GM18505 (cell line): ENCODE results near the gene FAM234A.
A peak's percentile ranks its signal among the peaks of the same experiment; 100 is the strongest.
"Not testable (repeated sequence)": the region's sequence is repeated elsewhere in the genome, so short reads cannot be mapped to it uniquely, and the experiment has no call there.

ENCODE experiments used
- ATAC-seq: cut with Tn5 transposase; IDR thresholded peaks from one replicate; pipeline ENCODE4 v1.9.1; 2021; ENCODE audit not compliant: unreplicated experiment
- POLR2A ChIP-seq: IDR thresholded peaks from 4 replicates; pipeline ENCODE4 v1.6.1; 2011; ENCODE audit warnings: borderline replicate concordance; ENCODE audit not compliant: insufficient read depth, insufficient read length; ENCODE audit errors: extremely low read depth

FAM234A gene, protein sequence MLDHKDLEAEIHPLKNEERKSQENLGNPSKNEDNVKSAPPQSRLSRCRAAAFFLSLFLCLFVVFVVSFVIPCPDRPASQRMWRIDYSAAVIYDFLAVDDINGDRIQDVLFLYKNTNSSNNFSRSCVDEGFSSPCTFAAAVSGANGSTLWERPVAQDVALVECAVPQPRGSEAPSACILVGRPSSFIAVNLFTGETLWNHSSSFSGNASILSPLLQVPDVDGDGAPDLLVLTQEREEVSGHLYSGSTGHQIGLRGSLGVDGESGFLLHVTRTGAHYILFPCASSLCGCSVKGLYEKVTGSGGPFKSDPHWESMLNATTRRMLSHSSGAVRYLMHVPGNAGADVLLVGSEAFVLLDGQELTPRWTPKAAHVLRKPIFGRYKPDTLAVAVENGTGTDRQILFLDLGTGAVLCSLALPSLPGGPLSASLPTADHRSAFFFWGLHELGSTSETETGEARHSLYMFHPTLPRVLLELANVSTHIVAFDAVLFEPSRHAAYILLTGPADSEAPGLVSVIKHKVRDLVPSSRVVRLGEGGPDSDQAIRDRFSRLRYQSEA

GRCh38 chr16:234468-235305 lies at the start of gene FAM234A:
Gene FAM234A, plus strand, starts transcription at chr16:234821. Its CDS starts 19,593 bp downstream, at chr16:254414.
- TF ChIP-seq POLR2A: peak; percentile 97
- peak; percentile 79 for ATAC-seq

- no peak for TF ChIP-seq POLR2A
- ATAC-seq: no peak
These were observed 49.4 kb upstream of the FAM234A start for GRCh38 chr16:185213-185612.

GRCh38 chr16:185691-186090 lies 48.9 kb upstream of the FAM234A start:
- ATAC-seq: no peak
- no peak for TF ChIP-seq POLR2A

DNA sequence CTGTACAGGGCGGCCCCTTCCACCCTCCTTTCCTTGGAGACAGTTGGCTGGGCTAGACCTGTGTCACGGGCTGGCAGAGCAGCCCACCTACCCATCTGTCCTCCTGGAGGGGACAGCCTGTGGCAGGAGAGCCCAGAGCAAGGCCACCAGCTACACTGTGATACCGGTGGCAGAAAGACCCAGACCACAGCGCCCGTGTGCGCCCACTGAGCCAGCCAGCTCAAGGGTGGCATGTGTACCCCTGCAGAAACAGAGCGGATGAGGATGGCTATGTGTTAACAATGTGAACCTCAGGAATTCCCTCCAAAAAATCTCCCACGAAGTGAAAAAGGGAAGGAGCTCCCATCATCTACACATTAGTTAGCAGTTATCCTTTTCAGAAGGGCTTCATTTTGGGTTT lies 47.3 kb upstream of the FAM234A start:
- TF ChIP-seq POLR2A: no peak
- ATAC-seq: no peak

- no peak for TF ChIP-seq POLR2A
- ATAC-seq: no peak
These were observed 45.9 kb upstream of the FAM234A start for GRCh38 chr16:188674-189073.

DNA sequence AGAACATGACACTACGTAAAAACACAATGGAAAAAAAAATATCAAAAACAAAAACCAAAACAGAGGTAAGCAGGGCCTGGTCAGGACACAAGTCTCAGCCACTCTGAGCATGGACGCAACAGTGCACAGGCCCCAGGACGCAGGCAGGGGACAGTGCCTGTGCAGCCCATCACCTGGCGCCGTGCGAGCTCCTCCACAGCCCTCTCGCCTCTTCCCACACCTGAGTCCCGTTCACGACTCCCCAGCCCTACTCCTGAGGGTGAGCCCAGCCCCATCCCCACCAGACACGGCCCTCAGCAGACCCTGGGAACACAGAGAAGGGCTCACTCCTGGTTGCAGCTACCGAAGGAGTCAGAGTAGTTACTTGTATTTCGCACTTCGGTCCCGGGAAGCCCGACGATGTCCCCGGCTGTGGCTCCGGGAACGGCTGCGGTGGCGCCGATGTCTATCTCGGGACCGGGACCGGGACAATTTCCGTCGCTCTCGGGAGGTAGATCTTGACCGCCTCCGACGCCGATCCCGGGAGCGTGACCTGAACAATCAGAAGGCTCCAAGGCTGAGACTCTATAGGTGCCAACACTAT lies 44.9 kb upstream of the FAM234A start:
- TF ChIP-seq POLR2A: no peak
- no peak for ATAC-seq

DNA sequence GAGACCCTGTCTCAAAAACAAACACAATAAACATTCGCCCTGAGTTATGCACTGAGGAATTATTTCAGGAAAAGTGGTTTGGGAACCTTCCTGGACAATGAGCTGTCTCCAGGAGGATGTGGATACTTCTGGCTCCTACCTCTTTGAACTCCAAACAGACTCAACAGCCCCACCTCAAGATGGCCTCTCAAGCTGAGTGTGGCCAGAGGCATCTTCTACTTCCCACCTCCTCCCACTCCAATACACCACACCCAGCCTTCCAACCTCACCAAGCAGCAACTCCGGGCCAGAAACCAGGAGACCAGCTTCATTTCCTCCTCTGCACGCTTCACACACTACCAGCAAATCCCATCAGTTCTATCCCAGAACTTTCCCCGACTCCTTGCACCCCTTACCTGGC lies 42.8 kb upstream of the FAM234A start:
- ATAC-seq: no peak
- TF ChIP-seq POLR2A: no peak

DNA sequence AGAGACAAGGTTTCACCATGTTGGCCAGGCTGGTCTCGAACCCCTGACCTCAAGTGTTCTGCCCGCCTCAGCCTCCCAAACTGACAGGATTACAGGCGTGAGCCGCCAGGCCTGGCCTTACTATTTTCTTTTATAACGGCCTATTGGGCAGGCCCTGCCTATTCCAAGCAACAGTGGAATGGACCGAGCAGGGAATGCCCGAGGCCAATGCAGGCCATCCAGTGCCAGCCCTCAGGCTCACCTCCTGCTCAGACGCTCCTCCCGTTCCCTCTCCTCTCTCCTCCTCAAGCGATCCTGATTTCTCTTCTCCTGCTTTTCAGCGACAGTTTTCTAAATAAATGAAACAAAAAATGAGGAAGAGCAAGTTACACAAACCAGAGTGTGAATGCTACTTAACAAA lies 41.9 kb upstream of the FAM234A start:
- no peak for ATAC-seq
- no peak for TF ChIP-seq POLR2A

DNA sequence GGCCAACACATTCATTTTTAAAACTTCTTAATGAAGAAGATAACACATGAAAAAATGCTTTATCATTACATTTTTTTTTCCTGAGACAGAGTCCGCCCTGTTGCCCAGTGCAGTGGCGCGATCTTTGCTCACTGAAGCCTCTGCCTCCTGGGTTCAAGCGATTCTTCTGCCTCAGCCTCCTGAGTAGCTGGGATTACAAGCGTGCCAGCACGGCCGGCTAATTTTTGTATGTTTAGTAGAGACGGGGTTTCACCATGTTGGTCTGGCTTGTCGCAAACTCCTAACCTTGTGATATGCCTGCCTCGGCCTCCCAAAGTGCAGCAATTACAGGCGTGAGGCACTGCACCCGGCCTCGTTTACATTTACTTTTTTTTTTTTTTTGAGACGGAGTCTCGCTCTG lies 41.2 kb upstream of the FAM234A start:
- no peak for ATAC-seq
- TF ChIP-seq POLR2A: no peak

- ATAC-seq: no peak
- no peak for TF ChIP-seq POLR2A
These were observed 40.1 kb upstream of the FAM234A start for GRCh38 chr16:194516-194915.

- ATAC-seq: no peak
- TF ChIP-seq POLR2A: no peak
These were observed 34.2 kb upstream of the FAM234A start for GRCh38 chr16:200388-200787.

DNA sequence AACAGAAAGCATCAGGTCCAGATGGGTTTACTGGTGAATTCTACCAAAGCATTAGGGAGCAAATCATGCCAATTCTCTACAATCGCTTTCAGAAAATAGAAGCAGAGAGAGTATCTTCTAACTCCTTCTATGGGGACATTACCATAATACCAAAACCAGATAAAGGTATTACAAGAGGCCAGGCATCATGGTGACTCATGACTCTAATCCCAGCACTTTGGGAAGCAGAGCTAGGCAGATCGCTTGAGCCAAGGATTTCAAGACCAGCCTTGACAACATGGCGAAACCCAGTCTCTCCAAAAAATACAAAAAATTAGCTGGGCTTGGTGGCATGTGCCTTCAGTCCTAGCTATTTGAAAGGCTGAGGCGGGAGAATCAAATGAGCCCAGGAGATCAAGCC lies 31.4 kb upstream of the FAM234A start:
- no peak for TF ChIP-seq POLR2A
- ATAC-seq: no peak

GRCh38 chr16:204046-204445 lies 30.6 kb upstream of the FAM234A start:
- not testable (repeated sequence) for ATAC-seq

- ATAC-seq: not testable (repeated sequence)
These were observed 25.3 kb upstream of the FAM234A start for GRCh38 chr16:209359-209758.

GRCh38 chr16:211631-212180 lies 22.9 kb upstream of the FAM234A start:
- ATAC-seq: not testable (repeated sequence)
